K562 (cell line): ENCODE data around the gene ASIC3. TPM values are rescaled to one million over a fixed set of nuclear protein-coding genes. Genes with fewer than 3 reads are reported as not detected.

Experiments used
- CTCFL ChIP-seq: IDR thresholded peaks from 2 replicates; pipeline ENCODE4 v1.6.1; 2011; ENCODE audit warnings: borderline replicate concordance, low read depth, mild to moderate bottlenecking, moderate library complexity, low read length; ENCODE audit not compliant: insufficient read depth, poor library complexity, severe bottlenecking
- GATAD2A ChIP-seq: fragments of 450-650 bp; IDR thresholded peaks from 2 replicates; pipeline ENCODE4 v1.6.1; 2017
- HDGF ChIP-seq: fragments of 450-650 bp; IDR thresholded peaks from 2 replicates; pipeline ENCODE4 v1.6.1; 2016
- HEY1 ChIP-seq: fragments of 250-450 bp; sonication (Bioruptor Pico); IDR thresholded peaks from 2 replicates; pipeline ENCODE4 v1.5.0; 2020; ENCODE audit warnings: mild to moderate bottlenecking, moderate library complexity, borderline replicate concordance
- HMGN3 ChIP-seq: IDR thresholded peaks from 2 replicates; pipeline ENCODE4 v1.6.1; 2011; ENCODE audit warnings: borderline replicate concordance, low read depth, mild to moderate bottlenecking, mixed read lengths, low read length; ENCODE audit not compliant: insufficient read length; ENCODE audit errors: extremely low read depth
- HOMEZ ChIP-seq: fragments of 250-450 bp; sonication (Bioruptor Pico); IDR thresholded peaks from 2 replicates; pipeline ENCODE4 v1.4.0; 2020; ENCODE audit warnings: mild to moderate bottlenecking, moderate library complexity
- MTA3 ChIP-seq: fragments of 450-650 bp; formaldehyde crosslinking; IDR thresholded peaks from 2 replicates; pipeline ENCODE4 v1.6.1; 2017; ENCODE audit warnings: mild to moderate bottlenecking, borderline replicate concordance
- NR2C1 ChIP-seq, 2 experiments: fragments of 450-650 bp; IDR thresholded peaks; 2 replicates each; pipeline ENCODE4 v1.6.1; 2017; ENCODE audit warnings: mild to moderate bottlenecking in 2 of 2, antibody characterized with exemption in 1 of 2, inconsistent platforms in 1 of 2, missing compliant biosample characterization in 1 of 2, missing genetic modification characterization in 1 of 2
- PHB2 ChIP-seq: fragments of 450-650 bp; IDR thresholded peaks from 2 replicates; pipeline ENCODE4 v1.6.1; 2017; ENCODE audit warnings: low read depth
- PTBP1 ChIP-seq: fragments of 200-400 bp; formaldehyde crosslinking; IDR thresholded peaks from 2 replicates; pipeline ENCODE4 v1.6.1; 2017; ENCODE audit warnings: low read depth, low read length
- SAFB ChIP-seq: fragments of 200-400 bp; formaldehyde crosslinking; IDR thresholded peaks from 2 replicates; pipeline ENCODE4 v1.6.1; 2017; ENCODE audit warnings: low read depth, low read length, borderline replicate concordance
- TAF7 ChIP-seq: fragments of 450-650 bp; IDR thresholded peaks from 2 replicates; pipeline ENCODE4 v1.6.1; 2016; ENCODE audit warnings: missing genetic modification characterization, missing compliant biosample characterization
- TCF7L2 ChIP-seq: fragments of 150-350 bp; IDR thresholded peaks from 2 replicates; pipeline ENCODE4 v1.6.1; 2016; ENCODE audit warnings: low read depth, mild to moderate bottlenecking, low read length, moderate library complexity
- TSHZ1 ChIP-seq: fragments of 250-450 bp; sonication (Bioruptor Pico); IDR thresholded peaks from 2 replicates; pipeline ENCODE4 v1.4.0; 2020; ENCODE audit warnings: mild to moderate bottlenecking, moderate library complexity
- ZNF12 ChIP-seq: sonication (generic); formaldehyde crosslinking; IDR thresholded peaks from 2 replicates; pipeline ENCODE4 v1.4.0; 2020; ENCODE audit warnings: mild to moderate bottlenecking, missing genetic modification reagents
- ZNF146 ChIP-seq: IDR thresholded peaks from one replicate; pipeline ENCODE4 v1.6.1; 2018; ENCODE audit warnings: missing compliant biosample characterization; ENCODE audit not compliant: unreplicated experiment
- ZNF239 ChIP-seq: fragments of 250-450 bp; sonication (Bioruptor Pico); IDR thresholded peaks from 2 replicates; pipeline ENCODE4 v1.4.0; 2020; ENCODE audit warnings: mild to moderate bottlenecking
- ZNF324 ChIP-seq: fragments of 250-450 bp; sonication (Bioruptor Pico); IDR thresholded peaks from 2 replicates; pipeline ENCODE4 v1.4.0; 2020; ENCODE audit warnings: mild to moderate bottlenecking
- ZNF512 ChIP-seq: IDR thresholded peaks from 2 replicates; pipeline ENCODE4 v1.6.1; 2016; ENCODE audit warnings: missing genetic modification characterization, missing compliant biosample characterization
- polyA plus RNA-seq, 8 experiments: library from polyadenylated mRNA; depleted of rRNA in 4 of 8; stranded (reverse) in 5 of 8; unstranded in 3 of 8; fragments of >200 nt; fragmentation: Nextera tagmentation in 2 of 8; fragmentation: Illumina TruSeq in 1 of 8; extraction: Ambion mirVana in 2 of 8; extraction: Trizol in 1 of 8; gene quantifications; 2 replicates each; pipeline versions ENCODE4 v1.2.1 to v1.2.3, GENCODE V29; 2011 to 2014; ENCODE audit warnings: inconsistent platforms in 1 of 8, missing spikeins in 1 of 8
- total RNA-seq, 7 experiments: library from RNA; depleted of rRNA in 6 of 7; stranded (reverse); fragments of >200 nt in 6 of 7; fragmentation: Illumina TruSeq in 2 of 7; extraction: Trizol in 2 of 7; gene quantifications; 2 replicates each; pipeline versions ENCODE4 v1.2.1 to v1.2.3, GENCODE V29; 2011 to 2021; ENCODE audit warnings: low replicate concordance in 1 of 7

Gene ASIC3
- total and polyA plus RNA-seq, 9 of the 15 experiments (the other 6 are each of a cell fraction or from before 2014, with no cell fraction given), result 0.11 to 5.0 (median 0.87) TPM

GRCh38 chr7:151057989-151058780 lies 9.9 kb downstream of the ASIC3 start (continued):
- 0 out of 2 replicates have a peak, but pooled peaks have one; percentile 10 for TF ChIP-seq PTBP1
- 0 out of 2 replicates have a peak, but pooled peaks have one; percentile 15 for TF ChIP-seq ZNF324
- peak; percentile 69; the same call in 1 of the 2 replicates for TF ChIP-seq HEY1
- TF ChIP-seq HOMEZ (CRISPR knock-in tag), result no peak
- TF ChIP-seq TCF7L2, result peak; percentile 80
- TF ChIP-seq SAFB, result no peak
- peak; percentile 57 for TF ChIP-seq CTCFL
- TF ChIP-seq HDGF, result peak; percentile 59; the same call in 1 of the 2 replicates
- TF ChIP-seq ZNF512 (tag), result no peak
- TF ChIP-seq PHB2, result no peak
- no peak for TF ChIP-seq ZNF146
- TF ChIP-seq MTA3, result peak; percentile 91; the same call in 1 of the 2 replicates
- TF ChIP-seq NR2C1 (IDR thresholded peaks at IDR 0.05), result no peak
- TF ChIP-seq NR2C1 (tag; IDR thresholded peaks at IDR 0.05), result peak; percentile 89
- no peak for TF ChIP-seq ZNF12
- peak; percentile 88 for TF ChIP-seq HMGN3
- TF ChIP-seq ZNF239 (CRISPR knock-in tag), result no peak
- TF ChIP-seq TSHZ1 (CRISPR knock-in tag), result no peak
- peak; percentile 73 for TF ChIP-seq GATAD2A
- peak; percentile 51; the same call in 1 of the 2 replicates for TF ChIP-seq TAF7
